ENCODE results near the gene MT1M. TPM values are rescaled to one million over a fixed set of nuclear protein-coding genes. Genes with fewer than 3 reads are reported as not detected.
"Not testable (repeated sequence)": the region's sequence is repeated elsewhere in the genome, so short reads cannot be mapped to it uniquely, and the experiment has no call there.

MT1M gene
- total RNA-seq, 1 experiment from 2014 or later: 0.80 TPM

- H3K36me3 ChIP-seq (replicated peaks; ENCODE audit: control insufficient read depth, insufficient read depth, low read length): no peaks in the 10 kb centered on the region
- DNase-seq: peak; percentile 74
- H3K27me3 ChIP-seq (ENCODE audit: control insufficient read depth, insufficient read depth, low read length): peaks cover 88% of the 10 kb centered on the region
- H3K4me3 ChIP-seq (ENCODE audit: insufficient read depth, low read depth, low read length): peak within 1 kb of the TSS; percentile 28; the same call in 1 of the 2 replicates
These were observed 35.4 kb downstream of the MT1M start, which contains the start of gene MT1G for GRCh38 chr16:56667581-56668571. MT1G (minus strand) TSS chr16:56668065; CDS start chr16:56667993, 72 bp downstream.

DNA sequence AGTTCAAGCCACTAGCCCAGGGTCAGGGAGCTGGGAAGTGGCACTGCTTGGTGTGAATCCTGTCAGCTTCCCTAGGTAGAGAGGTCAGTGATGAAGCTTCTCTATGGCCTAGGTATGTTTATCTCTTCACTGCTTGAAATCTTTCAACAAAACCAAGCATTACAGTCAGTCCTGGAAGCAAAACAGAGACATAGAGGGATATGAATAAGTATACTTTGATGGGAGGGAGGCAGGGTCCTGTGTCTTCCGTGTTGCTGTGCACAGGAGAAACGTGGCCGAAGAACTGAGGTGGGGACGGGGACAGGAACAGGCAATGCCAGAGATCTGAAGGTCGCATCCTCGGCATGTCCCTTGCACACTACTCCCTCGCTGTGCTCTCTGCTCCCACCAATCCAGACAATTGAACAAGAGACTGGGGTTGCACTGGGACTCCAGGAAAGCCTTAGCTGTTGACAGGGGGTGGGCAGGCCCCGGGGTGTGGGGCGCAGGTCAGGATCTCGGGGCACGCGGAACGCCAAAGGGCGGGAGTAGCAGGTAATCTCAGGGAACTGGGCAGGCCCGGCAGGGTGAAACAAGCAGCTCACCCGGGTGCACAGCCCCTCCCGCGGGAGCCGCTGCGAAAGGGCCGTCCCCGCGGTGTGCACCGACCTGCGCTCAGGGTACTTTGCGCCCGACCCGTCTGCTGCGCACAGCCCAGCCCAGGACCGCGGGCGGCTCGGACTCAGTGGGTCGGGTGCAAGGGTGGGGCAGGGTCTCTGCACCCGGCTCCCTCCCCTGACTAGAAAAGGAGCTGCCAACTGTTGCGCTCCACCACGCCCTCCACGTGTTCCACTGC lies 36.8 kb downstream of the MT1M start, which contains the start of gene MT1H:
MT1H (plus strand) TSS at position 810 of the 835 bp plus-strand sequence. CDS start 71 bp downstream, outside the sequence.
- Histone ChIP-seq H3K36me3 (replicated peaks; ENCODE audit: control insufficient read depth, insufficient read depth, low read length) (no peaks in the 10 kb centered on the region), H3K27me3 (ENCODE audit: control insufficient read depth, insufficient read depth, low read length) (peaks cover 75% of the 10 kb centered on the region), H3K4me3 (ENCODE audit: insufficient read depth, low read depth, low read length) (peak within 1 kb of the TSS; percentile 25; the same call in 1 of the 2 replicates)
- DNase-seq: peak; percentile 76

DNA sequence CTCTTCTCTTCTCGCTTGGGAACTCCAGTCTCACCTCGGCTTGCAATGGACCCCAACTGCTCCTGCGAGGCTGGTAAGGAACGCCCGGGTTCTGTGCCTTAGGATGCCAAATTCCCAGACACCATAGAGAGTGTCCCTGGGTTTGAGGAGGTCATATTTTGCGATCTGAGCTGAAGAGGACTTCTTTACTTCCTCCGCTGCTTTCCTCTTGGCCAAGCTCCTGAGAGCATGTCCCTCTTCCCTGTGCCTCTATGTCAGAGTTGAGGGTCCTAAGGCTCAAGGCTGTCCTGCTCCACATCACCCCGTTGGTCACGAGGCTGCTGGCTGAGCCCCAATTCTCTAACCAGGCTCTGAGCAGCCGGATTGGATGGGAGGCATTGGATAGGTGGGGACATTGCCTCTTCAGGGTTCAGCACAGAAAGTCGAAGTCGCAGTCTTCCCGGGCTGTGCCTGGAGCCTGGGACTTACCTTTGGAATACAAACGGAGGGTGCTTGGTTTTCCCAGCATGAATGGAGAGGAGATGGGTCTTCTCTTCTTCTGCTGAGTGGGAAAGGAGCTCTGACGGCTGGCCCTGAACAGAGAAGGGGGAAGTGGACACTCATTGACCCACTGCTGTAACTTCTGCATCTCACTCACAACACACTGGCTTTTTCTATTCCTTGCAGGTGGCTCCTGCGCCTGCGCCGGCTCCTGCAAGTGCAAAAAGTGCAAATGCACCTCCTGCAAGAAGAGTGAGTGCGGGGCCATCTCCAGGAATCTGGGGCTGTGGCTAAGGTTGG lies 37.6 kb downstream of the MT1M start:
- Histone ChIP-seq H3K4me3 (ENCODE audit: insufficient read depth, low read depth, low read length) (peak overlapping the region; percentile 25; the same call in 1 of the 2 replicates), H3K36me3 (replicated peaks; ENCODE audit: control insufficient read depth, insufficient read depth, low read length) (no peaks in the 10 kb centered on the region), H3K27me3 (ENCODE audit: control insufficient read depth, insufficient read depth, low read length) (peaks cover 67% of the 10 kb centered on the region)
- DNase-seq: no peak

GRCh38 chr16:56670620-56670934 lies 38.1 kb downstream of the MT1M start:
- no peaks in the 10 kb centered on the region for H3K36me3 ChIP-seq (replicated peaks; ENCODE audit: control insufficient read depth, insufficient read depth, low read length)
- DNase-seq: no peak
- no peak overlapping the region for H3K4me3 ChIP-seq (ENCODE audit: insufficient read depth, low read depth, low read length)
- H3K27me3 ChIP-seq (ENCODE audit: control insufficient read depth, insufficient read depth, low read length): peaks cover 62% of the 10 kb centered on the region

- H3K4me3 ChIP-seq (ENCODE audit: insufficient read depth, low read depth, low read length); DNase-seq; H3K36me3 ChIP-seq (replicated peaks; ENCODE audit: control insufficient read depth, insufficient read depth, low read length): not testable (repeated sequence)
- peaks cover 52% of the 10 kb centered on the region for H3K27me3 ChIP-seq (ENCODE audit: control insufficient read depth, insufficient read depth, low read length)
These were observed 39.2 kb downstream of the MT1M start for GRCh38 chr16:56671691-56672090.

DNA sequence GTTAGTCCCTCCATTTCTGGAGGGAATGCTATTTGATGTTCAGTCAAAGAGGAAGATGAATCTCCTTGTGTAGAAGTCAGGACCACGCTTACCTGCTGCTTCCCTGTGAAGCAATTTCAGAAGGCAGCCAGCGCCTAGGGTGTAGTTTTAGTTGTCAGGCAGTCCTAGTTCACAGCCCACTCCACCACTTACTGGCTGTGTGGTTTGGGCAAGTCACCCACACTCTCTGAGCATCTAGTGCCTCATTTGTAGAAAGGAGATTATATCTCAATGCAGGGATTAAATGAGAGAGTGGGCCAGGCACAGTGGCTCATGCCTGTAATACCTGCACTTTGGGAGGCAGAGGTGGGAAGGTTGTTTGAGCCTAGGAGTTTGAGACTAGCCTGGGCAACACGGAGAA lies 39.7 kb downstream of the MT1M start:
- H3K36me3 ChIP-seq (replicated peaks; ENCODE audit: control insufficient read depth, insufficient read depth, low read length); DNase-seq; H3K4me3 ChIP-seq (ENCODE audit: insufficient read depth, low read depth, low read length): not testable (repeated sequence)
- H3K27me3 ChIP-seq (ENCODE audit: control insufficient read depth, insufficient read depth, low read length): peaks cover 47% of the 10 kb centered on the region

DNA sequence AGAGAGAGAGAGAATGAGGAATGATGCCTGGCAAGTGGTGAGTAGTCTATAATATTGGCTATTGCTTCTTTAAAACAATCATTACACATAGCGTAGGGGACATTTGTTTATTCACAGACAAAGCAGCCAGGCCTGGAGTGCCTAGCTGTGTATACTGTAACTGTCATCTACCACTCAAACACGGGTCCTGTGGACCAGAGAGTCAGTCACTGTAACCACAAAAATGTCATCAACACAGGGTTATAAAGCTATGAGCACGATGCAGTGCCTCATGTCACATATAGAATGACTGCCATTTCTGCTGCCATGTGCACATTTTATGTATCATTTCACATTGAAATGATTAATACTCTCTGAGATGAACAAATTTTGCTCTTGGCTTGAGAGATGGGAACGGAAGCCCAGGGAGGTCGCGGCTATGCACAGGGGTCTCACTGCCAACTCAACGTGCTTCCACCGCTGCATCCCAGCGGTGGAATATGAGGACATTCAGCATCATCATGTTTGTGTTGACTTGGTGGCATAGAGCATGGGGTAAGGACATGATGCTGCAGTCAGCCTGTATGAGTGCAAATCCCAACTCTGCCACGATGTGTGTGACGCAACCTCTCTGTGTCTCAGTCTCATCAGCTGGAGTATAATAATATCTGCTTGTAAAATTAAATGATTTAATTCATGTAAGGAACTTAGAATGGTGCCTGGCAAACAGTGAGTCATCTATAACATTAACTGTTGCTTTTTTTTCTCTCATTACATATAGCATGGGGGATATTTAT lies 40.5 kb downstream of the MT1M start:
- DNase-seq: no peak
- no peaks in the 10 kb centered on the region for H3K36me3 ChIP-seq (replicated peaks; ENCODE audit: control insufficient read depth, insufficient read depth, low read length)
- H3K27me3 ChIP-seq (ENCODE audit: control insufficient read depth, insufficient read depth, low read length): peaks cover 39% of the 10 kb centered on the region
- H3K4me3 ChIP-seq (ENCODE audit: insufficient read depth, low read depth, low read length): no peak overlapping the region

- no peak for DNase-seq
- Histone ChIP-seq H3K27me3 (ENCODE audit: control insufficient read depth, insufficient read depth, low read length) (peaks cover 29% of the 10 kb centered on the region), H3K36me3 (replicated peaks; ENCODE audit: control insufficient read depth, insufficient read depth, low read length) (no peaks in the 10 kb centered on the region), H3K4me3 (ENCODE audit: insufficient read depth, low read depth, low read length) (no peak overlapping the region)
These were observed 41.5 kb downstream of the MT1M start for GRCh38 chr16:56673921-56674320.

GRCh38 chr16:56674570-56674969 lies 42.1 kb downstream of the MT1M start:
- H3K4me3 ChIP-seq (ENCODE audit: insufficient read depth, low read depth, low read length); H3K36me3 ChIP-seq (replicated peaks; ENCODE audit: control insufficient read depth, insufficient read depth, low read length); DNase-seq: not testable (repeated sequence)
- H3K27me3 ChIP-seq (ENCODE audit: control insufficient read depth, insufficient read depth, low read length): peaks cover 23% of the 10 kb centered on the region

DNA sequence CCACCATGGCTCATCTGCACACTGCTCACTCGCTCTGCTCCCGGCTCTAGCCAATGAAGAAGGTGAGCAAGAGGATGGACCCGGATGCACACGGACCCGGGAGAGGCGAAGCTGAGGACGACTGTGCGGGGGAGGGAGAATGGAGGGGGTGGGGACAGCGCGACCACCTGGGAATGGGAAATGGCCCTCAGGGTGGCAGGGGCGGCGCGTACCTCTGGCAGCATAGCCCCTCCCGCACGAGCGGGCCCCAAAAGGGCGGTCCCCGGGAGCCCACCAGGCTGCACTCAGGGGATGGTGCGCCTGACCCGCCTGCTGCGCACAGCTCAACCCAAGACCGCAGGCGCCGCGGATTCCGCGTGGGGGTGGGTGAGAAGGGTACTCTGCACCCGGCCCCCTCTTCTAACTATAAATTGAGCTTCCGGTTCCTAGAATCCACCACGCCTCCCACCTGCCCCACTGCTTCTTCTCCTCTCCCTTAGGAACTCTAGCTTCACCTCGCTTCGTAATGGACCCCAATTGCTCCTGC lies 43.3 kb downstream of the MT1M start:
- H3K4me3 ChIP-seq (ENCODE audit: insufficient read depth, low read depth, low read length): peak overlapping the region; percentile 47
- DNase-seq: peak; percentile 70
- no peaks in the 10 kb centered on the region for H3K36me3 ChIP-seq (replicated peaks; ENCODE audit: control insufficient read depth, insufficient read depth, low read length)
- H3K27me3 ChIP-seq (ENCODE audit: control insufficient read depth, insufficient read depth, low read length): peaks cover 11% of the 10 kb centered on the region

GRCh38 chr16:56677474-56677873 lies 45.0 kb downstream of the MT1M start:
- H3K27me3 ChIP-seq (ENCODE audit: control insufficient read depth, insufficient read depth, low read length): peaks cover 2% of the 10 kb centered on the region; the same call in 1 of the 2 replicates
- no peak for DNase-seq
- no peaks in the 10 kb centered on the region for H3K36me3 ChIP-seq (replicated peaks; ENCODE audit: control insufficient read depth, insufficient read depth, low read length)
- no peak overlapping the region for H3K4me3 ChIP-seq (ENCODE audit: insufficient read depth, low read depth, low read length)

DNA sequence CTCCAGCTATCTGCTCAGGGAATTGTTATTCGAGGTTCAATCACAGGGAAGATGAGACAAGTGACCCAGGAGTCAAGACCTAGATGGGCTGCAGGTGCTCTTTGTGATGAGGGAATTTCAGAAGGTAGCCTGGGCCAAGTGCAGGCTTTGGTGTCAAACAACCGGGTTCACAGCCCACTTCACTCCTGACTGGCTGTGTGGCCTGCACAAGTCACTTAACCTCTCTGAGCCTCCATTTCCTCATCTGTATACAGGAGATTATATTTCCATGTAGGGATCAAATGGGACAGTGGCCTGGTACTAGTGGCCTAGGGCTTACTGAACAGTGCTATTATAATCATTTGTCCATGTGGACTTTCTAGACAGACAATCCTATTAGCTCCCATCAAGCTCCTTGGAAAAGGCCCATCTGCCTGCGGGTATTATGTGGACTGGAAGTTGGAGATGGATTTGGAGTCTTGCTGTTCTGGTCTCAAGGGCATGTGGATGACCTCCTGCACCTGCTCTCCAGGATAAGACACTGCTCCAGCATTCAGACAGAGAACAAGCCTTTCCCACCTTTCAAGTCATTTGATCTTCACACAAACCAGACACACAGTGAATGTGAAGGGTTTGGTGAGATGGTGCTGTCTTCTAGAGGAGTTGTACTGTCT lies 46.7 kb downstream of the MT1M start:
- no peak for DNase-seq
- Histone ChIP-seq H3K27me3 (ENCODE audit: control insufficient read depth, insufficient read depth, low read length) (peaks cover 4% of the 10 kb centered on the region; the same call in 1 of the 2 replicates), H3K4me3 (ENCODE audit: insufficient read depth, low read depth, low read length) (no peak overlapping the region), H3K36me3 (replicated peaks; ENCODE audit: control insufficient read depth, insufficient read depth, low read length) (no peaks in the 10 kb centered on the region)

DNA sequence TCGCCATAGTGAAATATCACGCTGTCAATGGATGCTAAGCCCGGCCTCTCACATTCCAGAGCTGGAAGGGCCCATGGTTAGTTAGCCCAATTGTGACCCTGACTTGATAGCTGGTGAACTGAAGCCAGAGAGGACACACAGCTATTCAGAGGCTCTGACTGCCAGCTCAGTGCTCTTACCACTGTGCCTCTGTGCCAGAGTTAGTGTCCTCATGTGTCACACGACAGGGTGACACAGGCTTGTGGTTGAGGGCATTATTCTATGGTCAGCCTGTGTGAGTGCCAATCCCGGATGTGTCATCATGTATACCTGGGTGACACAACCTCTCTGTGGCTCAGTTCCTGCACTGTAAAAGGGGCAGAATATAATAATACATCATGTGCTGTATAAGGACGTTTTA lies 47.4 kb downstream of the MT1M start:
- no peaks in the 10 kb centered on the region for H3K36me3 ChIP-seq (replicated peaks; ENCODE audit: control insufficient read depth, insufficient read depth, low read length)
- no peak overlapping the region for H3K4me3 ChIP-seq (ENCODE audit: insufficient read depth, low read depth, low read length)
- H3K27me3 ChIP-seq (ENCODE audit: control insufficient read depth, insufficient read depth, low read length): peaks cover 4% of the 10 kb centered on the region; the same call in 1 of the 2 replicates
- no peak for DNase-seq
